ENCODE results near the gene MS4A15.
"Not testable (repeated sequence)": the region's sequence is repeated elsewhere in the genome, so short reads cannot be mapped to it uniquely, and the experiment has no call there.

MS4A15 gene

DNA sequence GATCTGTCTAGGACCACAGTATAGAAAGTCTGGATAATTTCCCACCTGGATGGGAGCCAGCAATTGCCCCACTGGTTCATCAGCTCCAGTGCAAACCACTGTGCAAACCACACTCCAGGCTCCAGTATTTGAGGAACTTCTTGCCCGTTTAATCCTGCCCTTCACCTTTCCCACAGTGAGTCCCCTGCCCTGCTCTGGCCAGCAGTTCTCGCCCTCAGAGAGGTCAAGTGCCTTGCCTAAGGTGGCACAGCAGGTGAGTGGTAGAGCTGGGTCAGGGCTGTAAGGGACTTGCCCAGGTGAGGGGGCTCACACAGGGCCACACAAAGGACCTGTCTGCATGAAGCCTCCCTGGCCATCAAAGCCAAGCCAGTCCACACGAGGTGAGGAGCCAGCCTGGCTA is 52.6 kb downstream of the MS4A15 start:
- DNase-seq (ENCODE audit: low spot score), result no peak

DNA sequence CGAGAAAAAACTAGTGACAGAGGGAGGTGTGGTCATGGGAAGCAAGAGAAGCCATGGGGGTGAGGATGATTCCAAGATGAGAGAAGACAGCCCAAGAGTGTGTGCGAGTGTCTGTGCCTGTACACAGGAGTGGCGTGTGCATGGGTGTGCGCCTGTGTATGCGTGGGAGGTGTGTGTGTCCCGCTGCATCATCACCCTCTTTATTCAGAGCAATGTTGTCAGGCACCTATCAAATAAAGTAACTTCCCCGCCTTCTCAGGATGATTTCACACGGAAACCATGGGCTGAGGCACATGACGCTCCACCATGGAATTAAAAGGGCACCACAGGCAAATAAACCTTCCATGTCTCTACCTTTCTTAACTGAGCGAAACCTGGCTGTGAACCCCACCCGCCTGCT is 53.0 kb downstream of the MS4A15 start:
- DNase-seq (ENCODE audit: low spot score), result no peak

DNA sequence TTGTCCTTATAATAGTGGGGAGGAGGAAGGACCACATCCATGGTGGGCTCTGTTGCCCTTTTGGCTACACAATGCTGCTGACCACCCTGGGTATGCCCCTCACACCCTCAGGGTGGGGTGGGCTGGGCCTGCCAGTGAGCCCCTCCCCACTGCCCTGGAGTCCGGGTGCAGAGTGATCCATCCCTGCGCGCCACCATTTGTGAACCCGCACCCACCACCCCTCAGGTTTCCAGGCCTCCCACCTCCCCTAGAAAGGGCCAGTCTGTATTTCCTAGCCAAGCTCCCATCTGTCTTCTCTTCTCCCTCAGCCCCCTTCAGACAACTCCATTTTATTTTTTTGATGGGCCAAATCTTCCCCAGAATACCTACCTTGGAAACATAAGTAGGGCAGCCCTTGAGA is 53.5 kb downstream of the MS4A15 start:
- no peak for DNase-seq (ENCODE audit: low spot score)

DNA sequence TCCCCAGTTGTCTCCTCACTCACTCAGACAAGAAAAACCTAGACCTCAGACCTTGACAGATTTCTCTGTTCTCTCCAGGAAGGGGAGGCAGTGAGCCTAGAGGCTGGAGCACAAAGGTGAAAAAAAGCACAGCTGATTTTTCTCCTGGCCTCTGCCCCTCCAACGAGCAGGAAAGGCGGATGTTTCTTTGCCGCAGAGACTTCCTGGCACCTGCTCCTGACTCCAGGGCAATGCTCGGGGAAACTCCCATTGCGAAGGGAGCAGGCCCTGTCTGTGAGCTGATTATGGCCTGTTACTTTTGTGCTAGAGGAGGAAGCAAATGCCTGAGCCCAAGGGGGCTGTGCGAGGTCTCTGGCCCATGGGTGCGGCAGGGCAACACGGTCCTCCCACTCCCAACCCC is 53.9 kb downstream of the MS4A15 start:
- DNase-seq (ENCODE audit: low spot score), result no peak

DNA sequence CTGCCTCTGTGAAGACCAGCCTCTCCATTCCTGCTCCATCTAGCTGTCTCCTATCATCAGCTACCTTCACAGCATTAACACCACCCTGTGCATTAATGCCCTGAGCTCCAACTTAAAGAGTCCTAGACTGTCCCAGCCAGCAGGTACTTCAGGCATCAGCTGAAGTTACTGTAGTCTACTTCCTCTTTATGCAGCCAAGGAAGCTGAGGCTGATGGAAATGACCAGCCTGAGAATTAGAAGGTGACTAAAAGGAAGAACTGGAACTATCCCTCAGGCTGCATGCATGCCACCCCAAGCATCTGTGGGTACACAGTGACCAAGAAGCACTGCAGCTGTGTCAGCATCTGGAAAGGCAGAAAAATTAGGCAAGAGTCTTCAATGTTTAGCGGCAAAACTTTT is 56.7 kb downstream of the MS4A15 start:
- no peak for DNase-seq (ENCODE audit: low spot score)

DNA sequence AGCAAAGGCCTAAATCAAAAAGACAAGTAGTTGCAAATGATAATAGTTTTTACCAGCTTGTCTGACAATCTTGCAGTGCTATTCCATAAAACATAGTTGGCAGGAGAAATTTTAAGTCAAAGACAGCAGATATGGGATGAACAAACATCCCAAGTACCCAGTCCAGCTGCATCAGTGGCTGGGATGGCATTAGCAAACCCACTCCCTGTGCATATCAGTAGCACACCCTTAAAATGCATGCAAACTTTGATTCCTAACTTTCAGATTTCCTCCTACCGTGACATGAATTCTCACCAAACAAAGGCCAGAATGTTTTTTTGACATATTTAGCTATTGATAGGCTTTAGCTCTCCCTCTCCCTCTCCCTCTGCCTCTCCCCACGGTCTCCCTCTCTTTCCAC is 57.4 kb downstream of the MS4A15 start:
- DNase-seq (ENCODE audit: low spot score), result no peak

DNA sequence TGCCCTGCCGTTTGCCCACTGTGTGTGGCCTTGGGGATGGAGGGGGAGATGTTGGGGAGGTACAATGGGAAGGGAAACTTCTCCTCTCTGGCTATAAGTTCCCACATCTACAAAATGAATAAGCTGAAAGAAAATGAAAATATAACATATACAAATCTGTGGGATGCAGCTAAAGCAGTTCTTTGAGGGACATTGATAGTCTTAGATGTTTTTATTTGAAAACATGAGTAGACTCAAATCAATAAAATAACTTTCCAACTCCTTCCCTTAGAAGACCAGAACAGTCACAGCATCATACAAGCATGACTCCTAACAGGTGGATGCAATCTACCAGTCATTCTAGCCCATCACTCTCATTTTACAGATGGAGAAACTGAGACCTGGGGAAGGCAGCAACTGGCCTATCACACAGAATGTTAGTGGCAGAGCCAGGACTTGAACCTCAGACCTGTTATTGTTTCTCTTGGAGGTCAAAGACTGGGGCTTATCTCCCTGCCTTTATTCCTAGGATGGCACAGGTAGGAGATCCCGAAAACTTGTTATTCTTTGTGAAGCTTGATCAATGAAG is 60.0 kb downstream of the MS4A15 start:
- DNase-seq (ENCODE audit: low spot score), result no peak

DNA sequence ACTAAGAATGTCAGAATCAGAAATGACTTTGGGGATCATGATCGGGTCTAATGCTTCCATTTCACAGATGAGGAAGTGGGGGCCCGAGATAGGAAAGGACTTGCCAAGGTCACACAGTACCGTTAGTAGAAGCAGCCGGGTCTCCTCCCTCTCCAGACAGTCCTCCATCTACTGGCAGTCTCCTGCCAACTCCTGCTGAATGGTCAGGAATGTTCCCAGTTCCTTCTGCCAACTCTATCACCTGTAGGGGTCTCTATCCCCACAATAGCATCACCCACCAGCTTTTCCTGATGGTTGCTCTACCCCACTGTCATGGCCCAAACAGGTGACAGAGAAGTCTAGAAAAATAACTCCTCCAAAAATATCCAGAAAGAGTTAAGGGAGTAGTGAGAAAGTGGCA is 61.4 kb downstream of the MS4A15 start:
- DNase-seq (ENCODE audit: low spot score), result no peak

DNA sequence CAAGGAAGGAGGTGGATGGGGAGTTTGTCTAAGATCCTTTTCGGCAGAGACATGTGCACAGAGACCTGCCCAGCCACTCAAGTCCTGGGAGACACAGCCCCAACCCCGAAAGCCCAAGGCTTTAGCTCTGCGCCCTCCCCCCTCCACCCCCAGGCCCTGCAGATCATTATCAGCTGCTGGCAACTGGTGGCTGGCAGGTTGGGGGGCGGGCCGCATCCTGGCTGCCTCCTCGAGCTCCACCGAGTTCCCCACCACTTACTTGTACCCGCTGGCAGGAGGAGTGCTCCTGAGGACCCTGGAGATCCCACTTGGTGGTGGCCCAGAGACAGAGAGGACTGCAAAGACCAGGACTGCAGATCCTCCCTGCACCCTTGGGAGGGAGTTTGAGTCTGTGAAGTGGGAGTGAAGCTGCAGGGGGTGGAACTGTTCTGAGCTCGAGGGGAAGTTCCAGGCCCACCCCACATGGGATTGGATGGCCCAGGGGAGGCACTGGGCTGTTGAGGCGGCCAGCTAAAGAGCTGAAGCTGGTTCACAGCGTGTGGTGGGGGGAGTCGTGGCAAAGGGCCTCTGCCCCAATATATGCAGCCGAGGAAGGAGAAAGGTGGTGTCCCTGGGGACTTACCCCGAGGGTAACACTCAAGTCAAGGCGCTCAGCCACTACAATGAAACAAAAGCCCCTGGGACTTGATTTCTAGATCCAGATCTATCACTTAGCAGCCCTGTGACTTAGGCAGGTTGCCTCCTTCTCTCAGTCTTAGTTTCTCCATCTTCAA is 65.3 kb downstream of the MS4A15 start:
- no peak for DNase-seq (ENCODE audit: low spot score)

DNA sequence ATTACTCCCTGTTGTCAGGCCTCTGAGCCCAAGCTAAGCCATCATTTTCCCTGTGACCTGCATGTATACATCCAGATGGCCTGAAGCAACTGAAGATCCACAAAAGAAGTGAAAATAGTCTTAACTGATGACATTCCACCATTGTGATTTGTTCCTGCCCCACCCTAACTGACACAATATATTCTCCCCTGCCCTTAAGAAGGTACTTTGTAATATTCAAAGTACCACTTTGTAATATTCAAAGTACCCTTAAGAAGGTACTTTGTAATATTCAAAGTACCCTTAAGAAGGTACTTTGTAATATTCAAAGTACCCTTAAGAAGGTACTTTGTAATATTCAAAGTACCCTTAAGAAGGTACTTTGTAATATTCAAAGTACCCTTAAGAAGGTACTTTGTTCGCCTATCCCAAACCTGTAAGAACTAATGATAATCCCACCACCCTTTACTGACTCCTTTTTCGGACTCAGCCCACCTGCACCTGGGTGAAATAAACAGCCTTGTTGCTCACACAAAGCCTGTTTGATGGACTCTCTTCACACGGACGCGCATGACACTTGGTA is 67.2 kb downstream of the MS4A15 start:
- DNase-seq (ENCODE audit: low spot score), result not testable (repeated sequence)

DNA sequence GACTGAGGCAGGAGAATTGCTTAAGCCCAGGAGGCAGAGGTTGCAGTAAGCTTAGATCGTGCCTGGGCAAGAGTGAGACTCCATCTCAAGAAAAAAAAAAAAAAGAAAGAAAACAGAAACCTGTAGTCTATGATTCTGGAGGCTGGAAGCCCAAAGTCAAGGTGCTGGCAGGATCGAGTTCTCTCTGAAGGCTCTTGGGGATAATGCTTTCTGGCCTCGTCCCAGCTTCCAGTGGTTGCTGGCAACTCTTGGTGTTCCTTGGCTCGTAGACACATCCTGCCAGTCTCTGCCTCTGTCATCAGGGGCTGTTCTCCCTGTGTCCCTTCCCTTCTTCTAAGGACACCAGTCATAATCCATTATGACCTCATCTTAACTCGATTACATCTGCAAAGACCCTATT is 68.5 kb downstream of the MS4A15 start:
- DNase-seq (ENCODE audit: low spot score), result no peak

DNA sequence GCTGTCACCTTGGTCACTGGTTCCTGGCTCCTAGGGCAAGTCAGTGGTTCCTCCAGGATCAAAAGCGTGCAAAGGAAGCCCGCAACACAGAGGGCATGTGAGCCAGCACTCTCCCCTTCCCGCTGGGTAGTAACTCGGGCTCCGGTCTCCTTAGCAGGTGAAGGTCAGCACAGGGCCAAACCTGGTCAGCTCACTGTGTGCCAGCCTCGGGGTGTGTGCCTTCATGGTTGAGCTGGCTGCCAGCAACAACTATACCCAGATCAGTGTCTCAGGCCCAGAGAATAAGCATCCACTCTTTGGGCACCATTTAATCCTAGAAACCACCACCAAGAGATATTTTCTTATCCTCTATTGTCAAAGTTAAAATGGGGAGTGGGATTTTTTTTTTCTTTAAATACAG is 69.1 kb downstream of the MS4A15 start:
- DNase-seq (ENCODE audit: low spot score), result no peak

Data from RKO (cell line).